HG02798 (cell line): ENCODE measurements around the gene FBLL1.
"Not testable (repeated sequence)": the region's sequence is repeated elsewhere in the genome, so short reads cannot be mapped to it uniquely, and the experiment has no call there.

Experiments used
- ATAC-seq: cut with Tn5 transposase; IDR thresholded peaks from one replicate; pipeline ENCODE4 v1.9.1; 2021; ENCODE audit warnings: mild to moderate bottlenecking; ENCODE audit not compliant: unreplicated experiment, poor library complexity

The FBLL1 gene

DNA sequence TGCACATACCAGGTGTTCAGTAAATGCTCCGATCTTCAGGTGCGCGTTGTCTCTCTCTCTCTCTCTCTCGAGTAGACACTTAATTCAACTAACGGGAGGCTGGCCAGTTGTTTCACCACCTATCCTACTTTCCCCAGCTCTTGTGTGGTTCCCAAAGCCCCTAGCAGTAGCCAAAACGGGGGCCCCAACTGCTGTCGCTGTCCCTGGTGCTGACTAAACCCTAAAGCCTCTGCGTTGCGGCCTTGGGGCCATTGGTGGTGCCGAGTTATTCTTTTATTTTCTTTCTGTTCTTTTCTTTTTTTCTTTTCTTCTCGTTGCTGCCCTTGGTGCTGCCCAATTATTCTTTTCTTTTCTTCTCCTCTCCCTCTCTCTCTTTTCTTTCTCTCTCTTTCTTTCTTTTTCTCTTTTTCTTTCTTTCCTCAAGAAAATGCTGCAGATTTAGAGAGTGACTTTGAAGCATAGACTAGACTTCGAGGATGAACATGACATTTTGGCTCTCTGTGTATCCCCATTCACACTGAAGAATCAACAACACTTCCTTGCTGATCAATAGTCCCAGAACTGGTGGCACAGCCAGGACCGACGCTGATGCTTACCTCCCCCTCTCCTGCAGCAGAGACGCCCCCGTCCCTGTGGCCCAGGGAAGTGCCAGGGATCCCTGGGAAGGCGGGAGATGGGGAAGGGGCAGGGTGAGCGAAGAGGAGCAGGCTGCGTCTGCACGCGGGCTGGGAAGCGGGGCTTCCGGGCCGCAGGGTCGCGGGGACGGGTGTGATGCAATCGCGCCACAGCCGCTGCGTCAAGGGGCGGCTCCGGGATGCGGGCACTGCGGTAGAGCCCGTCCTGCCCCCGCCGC, at the start of gene FBLL1:
FBLL1 (plus strand) TSS at position 785 of the 853 bp plus-strand sequence. CDS start 200 bp downstream, outside the sequence.
- no peak for ATAC-seq

DNA sequence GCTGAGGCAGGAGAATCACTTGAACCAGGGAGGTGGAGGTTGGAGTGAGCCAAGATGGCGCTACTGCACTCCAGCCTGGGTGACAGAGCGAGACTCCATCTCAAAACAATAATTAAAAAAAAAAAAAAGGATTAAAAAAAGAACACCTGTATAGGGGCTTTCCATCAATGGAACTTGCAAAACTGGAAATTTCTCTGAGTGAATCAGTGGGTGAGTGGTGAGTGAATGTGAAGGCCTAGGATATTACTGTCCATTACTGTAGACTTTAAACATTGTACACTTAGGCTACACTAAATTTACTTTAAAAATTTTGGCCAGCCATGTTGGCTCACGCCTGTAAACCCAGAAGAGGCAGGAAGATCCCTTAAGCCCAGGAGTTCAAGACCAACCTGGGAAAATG, 48.5 kb upstream of the FBLL1 start:
- no peak for ATAC-seq

DNA sequence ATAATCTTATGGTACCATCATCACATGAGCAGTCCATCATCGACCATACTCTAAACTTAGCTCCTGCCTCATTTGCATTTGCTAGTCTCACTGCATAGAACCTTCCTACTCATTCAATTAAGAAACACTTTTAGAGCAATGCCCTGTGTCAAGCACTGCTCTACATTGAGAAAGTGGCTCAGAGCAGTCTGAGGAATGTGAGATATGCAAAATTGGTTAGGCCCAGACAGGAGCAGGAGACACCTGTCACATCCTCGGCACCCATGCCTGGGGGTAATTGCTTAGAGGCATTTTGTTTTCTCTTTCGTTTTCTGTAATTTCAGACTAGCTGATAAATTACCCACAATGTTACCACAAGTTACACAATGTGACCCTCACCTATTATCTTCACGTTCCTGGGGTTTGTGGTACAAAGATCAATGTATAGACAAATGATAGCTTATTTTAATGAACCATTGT, 47.7 kb upstream of the FBLL1 start:
- peak; percentile 96 for ATAC-seq

DNA sequence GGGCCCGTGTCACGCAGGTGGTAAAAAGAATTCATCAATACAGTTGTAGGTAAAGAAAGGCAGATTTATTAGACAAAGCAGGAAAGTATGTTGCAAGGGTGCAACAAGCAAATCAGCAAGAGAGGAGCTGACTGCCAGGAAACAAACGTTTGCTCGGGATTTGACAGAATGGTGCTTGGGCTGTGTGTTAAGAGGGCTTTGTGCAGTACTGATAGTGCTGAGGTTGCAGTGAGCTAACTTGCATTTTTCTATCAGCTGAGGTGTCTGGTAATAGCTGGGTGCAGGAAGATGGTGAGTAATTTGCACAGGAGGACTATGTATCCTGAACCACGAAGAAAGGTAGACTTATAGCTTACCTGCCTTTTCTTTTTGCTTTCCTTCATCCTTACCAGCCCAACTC, 46.7 kb upstream of the FBLL1 start:
- no peak for ATAC-seq

DNA sequence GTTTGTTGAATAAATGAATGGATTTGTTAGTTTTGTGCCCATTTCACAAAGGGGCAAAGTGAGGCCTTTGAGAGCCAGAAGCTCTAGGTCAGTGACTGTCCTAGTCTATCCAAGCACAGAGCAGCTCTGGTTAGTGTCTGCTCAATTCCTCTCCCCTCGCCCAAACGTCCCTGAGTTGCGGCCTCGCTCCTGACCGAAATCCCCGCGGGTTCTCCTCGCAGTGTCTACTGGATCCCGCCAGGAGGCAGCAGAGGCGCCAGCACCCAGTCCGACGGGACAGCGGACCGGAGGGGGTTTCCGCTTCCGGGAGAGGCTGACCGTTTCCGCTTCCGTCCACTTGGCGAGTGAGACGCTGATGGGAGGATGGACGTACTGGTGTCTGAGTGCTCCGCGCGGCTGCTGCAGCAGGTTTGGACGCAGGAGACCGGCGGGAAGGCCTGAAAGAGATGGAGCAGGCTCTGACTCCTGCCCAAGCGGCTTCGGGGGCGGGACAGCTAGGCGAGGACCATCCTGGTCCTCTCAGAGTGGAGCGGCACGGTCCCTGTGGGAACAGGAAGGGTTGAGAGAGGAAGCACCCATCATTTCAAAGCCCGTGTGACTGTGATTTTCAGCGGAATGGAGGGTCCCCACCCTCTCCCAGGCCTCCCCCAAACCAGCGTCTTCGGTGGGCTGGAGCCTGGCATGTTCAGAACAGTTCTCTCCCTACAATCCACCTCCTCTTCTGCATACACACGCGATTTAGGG, 42.8 kb upstream of the FBLL1 start, which contains the start of gene RARS1:
RARS1 (plus strand) TSS at position 336 of the 744 bp plus-strand sequence; CDS start at position 364, 28 bp downstream.
- peak; percentile 86 for ATAC-seq

DNA sequence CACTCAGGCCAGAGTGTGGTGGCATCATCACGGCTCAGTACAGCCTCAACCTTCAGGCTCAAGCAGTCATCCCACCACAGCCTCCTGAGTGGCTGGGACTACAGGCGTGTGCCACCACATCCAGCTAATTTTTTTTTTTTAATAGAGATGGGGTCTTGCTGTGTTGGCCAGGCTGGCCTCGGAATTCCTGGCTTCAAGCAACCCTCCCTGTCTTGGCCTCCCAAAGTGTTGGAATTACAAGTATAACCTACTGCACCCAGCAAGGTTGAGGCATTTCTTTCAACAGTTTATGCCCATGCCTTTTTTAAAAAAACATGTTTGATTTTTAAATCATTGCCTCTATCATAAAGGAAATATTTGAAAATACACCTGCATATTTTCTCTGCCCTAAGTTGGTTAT, 40.0 kb upstream of the FBLL1 start:
- ATAC-seq = no peak

DNA sequence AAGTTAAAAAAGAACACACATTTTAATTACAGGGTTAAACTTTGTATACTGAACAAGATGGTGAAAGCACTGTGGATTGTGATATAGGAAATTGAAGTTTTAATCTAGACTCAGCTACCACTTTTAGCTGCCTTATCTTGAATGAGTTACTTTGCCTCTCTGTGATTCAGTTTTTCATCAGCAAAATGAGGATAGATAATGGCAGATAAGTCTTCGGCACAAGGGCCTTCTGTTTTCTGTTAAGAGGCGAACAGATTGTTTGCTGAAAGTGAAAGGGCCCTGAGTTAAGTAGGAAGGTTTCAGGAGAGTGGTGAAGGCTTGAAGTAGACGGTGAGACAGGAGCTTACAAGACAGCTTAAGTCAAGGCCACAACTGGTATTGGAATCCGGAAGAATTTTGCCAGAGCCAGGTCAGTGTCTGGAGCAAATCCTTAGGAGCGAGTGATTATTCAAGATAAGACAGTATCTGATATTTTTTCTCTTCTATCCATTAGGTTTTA, 35.0 kb upstream of the FBLL1 start:
- no peak for ATAC-seq

DNA sequence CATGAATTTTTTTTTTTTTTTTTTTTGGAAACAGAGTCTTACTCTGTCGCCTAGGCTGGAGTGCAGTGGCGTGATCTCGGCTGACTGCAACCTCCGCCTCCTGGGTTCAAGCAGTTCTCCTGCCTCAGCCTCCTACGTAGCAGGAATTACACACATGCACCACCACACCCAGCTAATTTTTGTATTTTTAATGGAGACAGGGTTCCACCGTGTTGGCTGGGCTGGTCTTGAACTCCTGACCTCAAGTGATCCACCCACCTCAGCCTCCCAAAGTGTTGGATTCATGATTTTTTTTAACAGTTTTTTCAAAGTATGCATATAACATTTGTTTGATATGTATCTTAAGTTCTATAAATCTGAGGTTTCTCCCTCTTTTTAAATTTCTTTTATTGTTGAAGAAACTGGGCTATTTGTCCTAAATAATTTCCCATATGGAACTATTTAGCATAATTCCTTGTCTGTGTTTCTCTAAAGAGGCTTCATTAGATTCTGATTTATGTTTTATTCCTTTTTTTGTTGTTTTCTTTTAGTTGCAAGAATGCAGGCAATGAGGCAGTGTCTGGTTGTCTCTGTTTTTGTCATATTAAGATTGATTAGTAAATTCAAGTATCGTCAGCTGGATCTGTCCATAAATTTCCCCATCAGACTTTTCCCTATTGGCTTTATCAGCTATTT, 26.4 kb upstream of the FBLL1 start:
- no peak for ATAC-seq

DNA sequence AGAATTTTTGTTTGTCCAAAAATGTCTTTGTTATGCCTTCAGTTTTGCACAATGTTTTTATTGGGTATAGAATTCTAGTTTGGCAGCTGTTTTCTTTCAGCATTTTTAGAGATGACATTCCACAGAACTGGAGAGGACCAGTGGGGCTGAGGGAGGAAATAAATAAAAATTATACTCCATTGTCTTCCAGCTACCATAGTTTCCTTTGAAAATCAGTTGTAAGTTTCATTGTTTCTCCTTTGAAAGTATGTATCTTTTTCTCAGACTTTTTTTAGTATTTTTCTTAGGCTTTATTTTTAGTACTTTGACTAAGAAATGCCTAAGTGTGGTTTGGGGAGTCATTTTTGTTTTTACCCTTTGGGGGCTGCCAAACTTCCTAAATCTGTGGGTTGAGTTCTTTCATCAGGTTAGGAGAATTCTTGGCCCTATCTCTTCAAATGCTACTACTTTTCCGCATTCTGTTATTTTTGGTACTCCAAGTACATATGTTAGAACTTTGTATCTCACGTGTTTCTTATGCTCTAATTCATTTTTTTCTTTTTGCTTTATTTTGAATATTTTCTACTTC, 15.2 kb upstream of the FBLL1 start:
- ATAC-seq = no peak

DNA sequence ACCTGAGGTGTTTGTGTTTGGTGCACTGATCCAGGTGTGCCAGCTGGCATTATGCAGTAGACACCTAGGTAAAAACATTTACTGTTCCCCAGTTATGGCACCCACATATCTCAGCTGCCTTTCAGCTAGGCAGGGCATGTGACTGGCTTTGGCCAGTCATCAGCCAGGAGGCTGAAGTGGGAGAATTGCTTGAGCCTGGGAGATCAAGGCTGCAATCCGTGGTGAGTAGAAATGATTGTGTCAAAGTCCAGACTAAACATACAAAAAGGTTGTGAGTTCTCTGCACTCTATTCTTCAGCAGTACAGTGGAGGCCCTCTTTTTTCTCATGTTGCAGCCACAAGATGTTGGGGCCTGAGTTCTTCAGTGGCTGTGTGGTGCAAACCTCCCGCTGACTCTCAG, 3.2 kb upstream of the FBLL1 start:
- ATAC-seq = no peak

DNA sequence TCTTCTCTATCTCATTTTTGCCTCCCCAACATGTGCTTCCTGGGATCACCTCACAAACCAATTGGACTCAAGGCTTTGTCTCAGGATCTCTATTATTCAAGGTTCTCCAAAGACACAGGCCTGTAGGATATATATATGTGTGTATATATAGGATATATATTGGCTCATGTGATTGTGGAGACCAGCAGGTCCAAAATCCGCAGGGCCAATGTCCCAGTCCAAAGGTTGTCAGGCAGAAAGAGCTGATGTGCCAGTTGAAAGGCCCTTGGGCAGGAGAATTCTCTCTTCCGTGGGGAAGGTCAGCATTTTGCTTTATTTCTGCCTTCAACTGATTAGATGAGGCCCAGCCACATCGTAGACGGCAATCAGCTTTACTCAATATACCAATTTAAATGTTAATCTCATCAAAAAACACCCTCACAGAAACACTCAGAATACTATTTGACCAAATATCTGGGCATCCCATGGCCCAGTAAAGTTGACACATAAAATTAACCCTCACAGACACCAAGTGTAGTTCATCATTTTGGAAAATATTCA, 1.3 kb upstream of the FBLL1 start:
- no peak for ATAC-seq

DNA sequence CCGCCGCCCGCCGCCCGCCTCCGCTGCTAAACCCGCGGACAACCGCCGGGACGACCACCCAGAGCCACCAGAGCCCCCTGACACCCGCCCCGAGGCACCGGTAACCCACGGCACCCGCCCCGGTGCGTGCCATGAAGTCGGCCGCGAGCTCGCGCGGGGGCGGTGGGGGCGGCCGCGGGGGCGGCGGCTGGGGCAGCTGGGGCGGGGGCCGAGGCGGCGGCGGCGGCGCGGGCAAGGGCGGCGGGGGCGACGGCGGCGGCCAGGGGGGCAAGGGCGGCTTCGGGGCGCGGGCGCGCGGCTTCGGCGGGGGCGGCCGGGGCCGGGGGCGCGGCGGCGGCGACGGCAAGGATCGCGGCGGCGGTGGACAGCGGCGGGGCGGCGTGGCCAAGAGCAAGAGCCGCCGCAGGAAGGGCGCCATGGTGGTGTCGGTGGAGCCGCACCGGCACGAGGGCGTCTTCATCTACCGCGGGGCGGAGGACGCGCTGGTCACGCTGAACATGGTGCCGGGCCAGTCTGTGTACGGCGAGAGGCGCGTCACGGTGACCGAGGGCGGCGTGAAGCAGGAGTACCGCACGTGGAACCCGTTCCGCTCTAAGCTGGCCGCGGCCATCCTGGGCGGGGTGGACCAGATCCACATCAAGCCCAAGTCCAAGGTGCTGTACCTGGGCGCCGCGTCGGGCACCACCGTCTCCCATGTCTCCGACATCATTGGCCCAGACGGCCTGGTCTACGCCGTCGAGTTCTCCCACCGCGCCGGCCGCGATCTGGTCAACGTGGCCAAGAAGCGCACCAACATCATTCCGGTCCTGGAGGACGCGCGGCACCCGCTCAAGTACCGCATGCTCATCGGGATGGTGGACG, 499 bp downstream of the FBLL1 start:
- ATAC-seq = no peak

DNA sequence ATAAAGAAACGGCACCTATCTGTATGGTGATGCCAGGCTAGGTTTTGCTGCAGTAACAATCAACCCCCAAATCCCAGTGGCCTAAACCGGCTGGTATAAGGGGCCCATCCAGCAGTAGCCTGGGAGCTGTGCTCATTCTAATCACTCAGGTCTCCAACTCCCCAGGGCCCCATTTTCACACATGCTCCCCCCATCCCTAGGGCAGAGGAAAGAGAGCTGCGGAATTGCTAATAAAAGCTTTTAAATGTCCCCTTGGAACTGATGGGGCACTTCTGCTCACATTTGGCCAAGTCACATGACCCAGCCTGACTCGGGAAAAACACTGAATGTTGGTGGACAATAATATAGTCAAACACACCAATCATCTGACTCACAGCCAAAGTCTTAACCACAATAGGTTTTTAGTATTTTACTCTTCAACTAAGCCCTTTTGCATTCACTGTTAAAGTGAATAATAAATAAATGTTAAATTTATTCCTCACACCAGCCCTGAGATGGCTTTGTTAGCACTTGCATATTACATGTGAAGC, 1.6 kb downstream of the FBLL1 start:
- ATAC-seq = no peak

DNA sequence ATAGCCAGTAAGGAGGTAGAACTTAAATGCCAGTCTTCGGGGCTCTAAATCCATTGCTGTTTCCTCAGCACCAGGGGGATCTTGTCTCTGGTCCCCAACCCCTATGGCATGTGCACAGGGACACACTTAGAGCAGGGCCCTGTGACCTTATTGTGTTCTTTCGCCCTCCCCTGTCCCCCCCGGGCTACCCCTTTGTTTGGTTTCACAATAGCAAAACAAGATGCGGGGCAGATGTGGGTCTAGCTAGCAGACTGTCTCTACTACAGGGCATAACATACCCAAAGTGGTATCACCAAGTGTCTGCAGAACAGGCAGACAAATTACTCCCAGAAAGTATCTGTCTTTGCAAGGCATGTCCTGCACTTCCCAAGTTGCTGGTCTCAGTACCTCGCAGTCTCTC, 2.1 kb downstream of the FBLL1 start:
- no peak for ATAC-seq

DNA sequence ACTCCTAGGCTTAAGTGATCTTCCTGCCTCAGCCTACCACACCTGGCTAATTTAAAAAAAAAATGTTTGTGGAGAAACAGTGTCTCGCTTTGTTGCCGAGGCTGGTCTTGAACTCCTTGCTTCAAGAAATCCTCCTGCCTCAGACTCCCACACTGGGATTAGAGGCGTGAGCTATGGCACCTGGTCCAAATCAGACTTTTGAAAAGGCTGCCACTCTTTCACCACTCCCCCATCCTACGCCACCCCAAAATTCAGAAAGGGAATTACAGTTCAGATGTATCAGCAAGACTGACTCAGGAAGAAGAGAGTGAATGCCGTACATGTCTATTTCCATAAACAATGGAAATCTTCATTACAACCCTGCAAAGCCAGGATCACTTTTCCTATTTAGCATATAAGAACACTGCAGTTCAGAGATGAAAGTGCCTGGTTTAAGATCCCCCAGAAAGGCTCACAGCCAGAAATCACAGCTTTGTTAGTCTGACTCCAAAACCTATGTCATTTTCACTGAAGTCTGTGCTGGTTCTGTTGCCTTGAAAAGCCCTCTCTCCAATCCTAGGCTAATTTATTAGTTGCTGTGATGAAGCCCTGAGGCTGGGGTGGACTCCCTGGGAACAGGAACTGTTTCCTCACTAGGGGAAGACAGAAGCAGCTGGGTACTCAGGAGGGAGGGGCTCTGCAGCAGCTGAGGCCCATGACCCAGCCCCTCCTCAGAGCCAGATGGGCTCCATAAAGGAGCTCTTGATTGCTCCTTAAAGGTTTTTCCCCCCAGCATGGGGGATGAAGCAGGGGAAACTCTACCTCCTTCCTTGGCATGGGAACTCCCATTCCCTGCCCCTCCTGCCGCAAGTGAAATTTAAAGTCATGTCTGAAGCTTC, 3.1 kb downstream of the FBLL1 start:
- no peak for ATAC-seq

DNA sequence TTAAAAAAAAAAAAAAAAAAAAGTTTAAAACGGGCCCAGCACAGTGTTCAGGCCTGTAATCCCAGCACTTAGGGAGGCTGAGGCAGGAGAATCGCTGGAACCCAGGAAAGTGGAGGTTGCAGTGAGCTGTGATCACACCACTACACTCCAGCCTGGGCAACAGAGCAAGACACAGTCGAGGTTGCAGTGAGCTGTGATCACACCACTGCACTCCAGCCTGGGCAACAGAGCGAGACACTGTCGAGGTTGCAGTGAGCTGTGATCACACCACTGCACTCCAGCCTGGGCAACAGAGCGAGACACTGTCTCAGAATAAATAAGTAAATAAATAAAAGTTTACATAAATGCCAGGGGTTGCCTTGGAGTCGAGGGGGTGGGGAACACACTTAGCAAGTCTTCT, 5.2 kb downstream of the FBLL1 start:
- ATAC-seq = not testable (repeated sequence)

DNA sequence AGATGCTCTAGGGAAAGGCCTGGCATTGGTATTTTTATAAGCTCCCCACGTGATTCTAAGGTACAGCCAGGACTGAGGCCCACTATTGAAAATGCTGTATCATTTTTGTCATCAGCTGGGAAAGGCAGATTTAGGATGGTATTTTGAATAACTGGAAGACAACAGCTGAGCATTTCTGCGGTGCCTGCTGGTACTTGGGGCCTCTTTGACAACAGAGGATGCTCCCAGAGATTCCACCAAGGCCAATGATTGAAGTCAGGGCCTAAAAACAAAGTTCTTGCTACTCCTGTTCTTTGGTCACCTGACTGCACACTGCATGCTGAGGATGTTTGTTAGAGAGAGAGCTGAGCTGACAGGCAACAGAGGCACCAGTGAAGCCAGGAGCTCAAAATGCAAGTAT, 8.1 kb downstream of the FBLL1 start:
- no peak for ATAC-seq

DNA sequence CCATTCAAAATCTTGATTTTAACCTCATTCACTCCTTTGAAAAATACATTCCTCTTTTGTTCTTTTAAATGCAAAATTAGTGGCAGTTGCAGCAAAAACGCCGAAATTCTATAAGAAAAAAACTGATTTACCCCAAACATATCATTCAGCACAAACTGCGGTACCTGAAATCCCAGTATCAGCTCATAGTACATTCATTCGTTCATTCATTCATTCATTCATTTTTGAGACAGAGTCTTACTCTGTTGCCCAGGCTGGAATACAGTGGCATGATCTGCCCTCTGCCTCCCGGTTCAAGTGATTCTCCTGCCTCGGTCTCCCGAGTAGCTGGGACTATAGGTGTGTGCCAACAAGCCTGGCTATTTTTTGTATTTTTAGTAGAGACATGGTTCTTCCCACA, 20.4 kb downstream of the FBLL1 start:
- ATAC-seq = no peak
